ENCODE measurements around the gene PDIA6. TPM values are rescaled to one million over a fixed set of nuclear protein-coding genes. Genes with fewer than 3 reads are reported as not detected.

The PDIA6 gene
- total and polyA plus RNA-seq, 2 of the 4 experiments (the other 2 are of a cell fraction): 204 to 349 TPM

DNA sequence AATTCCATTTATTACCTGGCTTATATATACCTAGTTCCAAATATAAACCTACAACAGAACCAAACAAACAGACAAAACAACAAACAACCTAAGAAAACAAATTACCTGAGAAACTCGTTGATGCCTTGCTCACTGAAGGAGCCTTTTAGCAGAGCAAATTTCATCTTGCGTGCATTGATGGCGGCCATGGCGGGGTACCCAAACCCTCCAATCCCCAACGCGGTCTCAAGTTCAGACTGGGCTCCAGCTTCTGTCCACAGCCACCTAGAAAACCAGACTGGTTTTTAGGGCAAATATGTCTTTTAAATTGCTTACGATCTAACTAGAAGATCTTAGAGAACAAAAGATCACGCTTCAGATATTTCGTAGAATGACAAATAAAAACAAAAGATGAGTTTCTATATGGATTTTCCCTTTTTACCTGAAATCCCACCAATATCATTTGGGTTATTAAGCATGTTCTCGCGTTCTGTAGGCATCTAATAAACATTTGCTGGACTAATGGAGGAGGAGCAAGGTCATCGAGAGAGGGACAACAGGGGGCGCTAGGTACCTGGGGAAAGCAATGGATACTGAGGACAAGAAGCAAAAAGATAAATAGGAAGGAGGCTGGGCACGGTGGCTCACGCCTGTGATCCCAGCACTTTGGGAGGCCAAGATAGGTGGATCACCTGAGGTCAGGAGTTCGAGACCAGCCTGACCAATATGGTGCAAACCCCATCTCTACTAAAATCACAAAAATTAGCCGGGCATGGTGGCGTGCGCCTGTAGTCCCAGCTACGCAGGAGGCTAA is 25.2 kb downstream of the PDIA6 start:
- dilution Hi-C loops (cut with HindIII; ENCODE audit: low sequenced_read_pairs, unreplicated experiment): no loop called here
- Histone ChIP-seq H2AK9ac (replicated peaks; ENCODE audit: low read depth, low read length, poor library complexity) (no peak overlapping the region), H3K23ac (ENCODE audit: low read depth, low read length) (no peak overlapping the region), H3K27ac (ENCODE audit: insufficient read depth, low read length) (no peak overlapping the region), H4K91ac (ENCODE audit: insufficient read depth, low read depth, low read length) (no peak overlapping the region), H4K5ac (ENCODE audit: low read depth, low read length) (no peak overlapping the region), H2BK20ac (ENCODE audit: low read depth, low read length) (no peak overlapping the region), H3K79me1 (ENCODE audit: low read depth in 1 of 2, low read length in 2 of 2) (peaks cover 21 to 26% of the 10 kb centered on the region in 2 experiments), H3K9me3 (ENCODE audit: control insufficient read depth, insufficient read depth, low read length) (no peaks in the 10 kb centered on the region), H3K4me1 (ENCODE audit: control insufficient read depth, insufficient read depth, low read length) (peaks cover 2% of the 10 kb centered on the region; the same call in 1 of the 2 replicates), H2BK15ac (ENCODE audit: low read depth, low read length) (no peak overlapping the region), H3K9me1 (ENCODE audit: insufficient read depth, low read length) (peaks cover 7% of the 10 kb centered on the region), H3K4me2 (ENCODE audit: low read depth, low read length) (no peak overlapping the region), H3K4me3 (ENCODE audit: insufficient read depth, low read depth, low read length) (no peak overlapping the region), H3K27me3 (ENCODE audit: control insufficient read depth, insufficient read depth, low read length) (no peaks in the 10 kb centered on the region), H3K9ac (ENCODE audit: low read depth, low read length) (no peak overlapping the region), H3K14ac (replicated peaks; ENCODE audit: low read depth, low read length) (no peak overlapping the region), H2BK120ac (ENCODE audit: low read depth, low read length) (no peak overlapping the region), H2BK5ac (ENCODE audit: low read depth, low read length, poor library complexity, severe bottlenecking) (no peak overlapping the region), H3K56ac (ENCODE audit: extremely low read depth, insufficient read depth, low read length) (no peak overlapping the region), H3K18ac (ENCODE audit: low read depth, low read length) (no peak overlapping the region), H4K20me1 (ENCODE audit: insufficient read depth, low read length) (peaks cover 11% of the 10 kb centered on the region), H2AK5ac (ENCODE audit: low read depth, low read length) (no peak overlapping the region), H3K4ac (ENCODE audit: low read depth, low read length) (no peak overlapping the region), H2AFZ (replicated peaks; ENCODE audit: low read length, poor library complexity) (no peak overlapping the region), H3K36me3 (ENCODE audit: control insufficient read depth, insufficient read depth, low read length) (peaks cover 53% of the 10 kb centered on the region), H4K8ac (ENCODE audit: low read depth in 2 of 2, low read length in 2 of 2) (no peak overlapping the region)
- WGBS, 2 experiments (ENCODE audit: extremely low coverage in 2 of 2, insufficient read length in 1 of 2): no CpG with 5 or more reads among the region's 20 CpGs
- in situ Hi-C loops (cut with MboI; ENCODE audit: low sequenced_read_pairs): no loop called here
- ATAC-seq (ENCODE audit: low read depth) (no peak), DNase-seq (no peak)
- TF ChIP-seq RAD21 (IDR thresholded peaks at IDR 0.05; ENCODE audit: low read length) (no peak), FOS (IDR thresholded peaks at IDR 0.05; ENCODE audit: low read depth, low read length) (no peak), MAFK (IDR thresholded peaks at IDR 0.05; ENCODE audit: low read depth, low read length) (no peak), CEBPB (IDR thresholded peaks at IDR 0.05; ENCODE audit: low read depth, low read length) (no peak), MAZ (IDR thresholded peaks at IDR 0.05; ENCODE audit: borderline replicate concordance, low read depth, low read length) (no peak), NFE2L2 (IDR thresholded peaks at IDR 0.05; ENCODE audit: low read depth, low read length) (no peak), MXI1 (IDR thresholded peaks at IDR 0.05; ENCODE audit: borderline replicate concordance, low read depth, low read length) (no peak), CHD1 (IDR thresholded peaks at IDR 0.05; ENCODE audit: low read depth, low read length) (no peak), SMC3 (IDR thresholded peaks at IDR 0.05; ENCODE audit: low read depth, low read length) (no peak), CTCF (conservative IDR thresholded peaks at IDR 0.05; ENCODE audit: low read depth, low read length) (no peak), RCOR1 (IDR thresholded peaks at IDR 0.05; ENCODE audit: insufficient replicate concordance, low read length) (no peak), USF2 (IDR thresholded peaks at IDR 0.05; ENCODE audit: low read depth, low read length) (no peak), POLR2A (IDR thresholded peaks at IDR 0.05; ENCODE audit: low read depth, low read length) (no peak), RFX5 (IDR thresholded peaks at IDR 0.05; ENCODE audit: low read depth, low read length) (no peak), ELK1 (IDR thresholded peaks at IDR 0.05; ENCODE audit: borderline replicate concordance, low read depth, low read length) (no peak), BHLHE40 (IDR thresholded peaks at IDR 0.05; ENCODE audit: low read depth, low read length) (no peak)
- POLR2A ChIA-PET (ENCODE audit: unreplicated experiment): no interaction called here
- intact Hi-C loops (cut with micrococcal nuclease): no loop called here
- no TSS peak for BruUV-seq (replicated peaks)
- CTCF ChIA-PET: no interaction called here
